ENCODE data around the gene EHD4.

The EHD4 gene

DNA sequence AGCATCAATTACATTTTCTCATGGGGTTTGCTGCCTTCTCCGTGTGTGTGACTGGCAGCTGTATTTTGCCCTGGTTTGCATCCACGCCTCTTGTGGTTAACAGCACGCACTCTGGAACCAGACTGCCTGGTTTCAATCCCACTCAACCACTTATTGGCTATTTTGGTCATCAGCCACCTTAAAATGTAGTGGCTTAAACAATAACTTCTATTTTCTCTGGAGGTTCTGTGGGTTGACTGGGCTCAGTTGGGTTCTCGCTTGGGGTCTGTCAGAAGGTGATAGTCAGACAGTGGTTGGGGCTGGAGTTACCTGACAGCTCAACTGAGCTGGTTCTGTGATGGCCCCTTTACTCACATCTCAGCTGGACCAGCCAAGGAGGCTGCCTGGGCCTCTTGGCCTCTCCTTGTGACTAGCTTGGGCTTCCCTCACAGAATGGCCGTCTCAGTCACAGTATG, 36.8 kb downstream of the EHD4 start:
- Histone ChIP-seq H3K4me1 (ENCODE audit: control insufficient read depth, insufficient read depth, low read length) (peaks cover 4% of the 10 kb centered on the region; the same call in 1 of the 2 replicates), H3K36me3 (ENCODE audit: control insufficient read depth, insufficient read depth, low read length) (peaks cover 6% of the 10 kb centered on the region; the same call in 1 of the 2 replicates), H3K27ac (ENCODE audit: low read length) (no peak overlapping the region), H3K27me3 (ENCODE audit: control insufficient read depth, insufficient read depth, low read length) (no peaks in the 10 kb centered on the region), H3K9me3 (ENCODE audit: control insufficient read depth, insufficient read depth, low read length) (no peaks in the 10 kb centered on the region), H3K4me3 (ENCODE audit: low read length) (no peak overlapping the region)
- no CpG with 5 or more reads among the region's 5 CpGs for WGBS (ENCODE audit: insufficient coverage, insufficient read length)
- no peak for DNase-seq (ENCODE audit: low read depth, low spot score)

DNA sequence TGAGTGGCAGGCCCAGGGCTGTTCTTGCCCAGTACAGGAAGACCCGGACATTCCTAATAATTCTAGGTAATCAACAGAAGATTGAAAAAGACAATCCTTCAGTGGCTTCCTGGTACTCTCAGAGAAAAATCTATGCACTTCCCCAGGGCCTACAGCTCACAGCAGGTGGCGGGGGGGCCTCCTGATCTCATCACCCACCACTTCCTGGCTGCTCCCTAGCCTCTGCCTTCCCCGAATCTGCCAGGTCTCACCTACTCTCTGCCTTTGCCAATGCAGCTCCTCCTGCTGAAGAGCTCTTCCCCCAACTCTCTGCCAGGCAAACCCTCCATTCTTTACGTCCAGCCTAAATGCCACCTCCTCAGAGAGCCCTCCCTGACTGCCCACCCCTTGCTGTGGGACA, 37.5 kb downstream of the EHD4 start:
- no peaks in the 10 kb centered on the region for H3K27me3 ChIP-seq (ENCODE audit: control insufficient read depth, insufficient read depth, low read length)
- H3K9me3 ChIP-seq (ENCODE audit: control insufficient read depth, insufficient read depth, low read length), result no peaks in the 10 kb centered on the region
- H3K4me3 ChIP-seq (ENCODE audit: low read length), result no peak overlapping the region
- no CpG with 5 or more reads among the region's 4 CpGs for WGBS (ENCODE audit: insufficient coverage, insufficient read length)
- H3K27ac ChIP-seq (ENCODE audit: low read length), result no peak overlapping the region
- DNase-seq (ENCODE audit: low read depth, low spot score), result no peak
- peaks cover 4% of the 10 kb centered on the region; the same call in 1 of the 2 replicates for H3K4me1 ChIP-seq (ENCODE audit: control insufficient read depth, insufficient read depth, low read length)
- H3K36me3 ChIP-seq (ENCODE audit: control insufficient read depth, insufficient read depth, low read length), result no peaks in the 10 kb centered on the region

DNA sequence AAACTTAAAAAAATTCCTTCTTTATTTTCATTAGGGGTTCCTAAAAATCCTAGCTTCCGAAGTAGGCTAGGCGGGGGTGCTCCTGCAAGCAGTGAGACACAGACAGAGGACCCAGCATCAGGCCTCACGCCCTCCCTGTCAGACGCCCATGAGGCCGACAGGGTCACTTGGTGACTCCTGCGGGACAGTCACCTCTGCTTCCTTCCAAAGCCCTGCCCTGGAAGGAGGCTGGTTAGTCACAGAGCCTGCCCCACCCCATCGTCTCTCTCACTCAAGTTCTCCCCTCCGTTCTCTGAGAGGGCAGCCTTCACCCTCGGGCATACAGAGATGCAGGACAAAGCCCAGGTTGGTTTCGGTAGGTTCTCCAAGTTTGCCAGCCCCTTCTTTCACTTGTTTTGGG, 38.6 kb downstream of the EHD4 start:
- WGBS (ENCODE audit: insufficient coverage, insufficient read length), result no CpG with 5 or more reads among the region's 10 CpGs
- H3K4me3 ChIP-seq (ENCODE audit: low read length), result no peak overlapping the region
- H3K27ac ChIP-seq (ENCODE audit: low read length), result no peak overlapping the region
- H3K4me1 ChIP-seq (ENCODE audit: control insufficient read depth, insufficient read depth, low read length), result peaks cover 4% of the 10 kb centered on the region; the same call in 1 of the 2 replicates
- no peaks in the 10 kb centered on the region for H3K36me3 ChIP-seq (ENCODE audit: control insufficient read depth, insufficient read depth, low read length)
- DNase-seq (ENCODE audit: low read depth, low spot score), result no peak
- H3K9me3 ChIP-seq (ENCODE audit: control insufficient read depth, insufficient read depth, low read length), result no peaks in the 10 kb centered on the region
- H3K27me3 ChIP-seq (ENCODE audit: control insufficient read depth, insufficient read depth, low read length), result no peaks in the 10 kb centered on the region

GRCh38 chr15:41933326-41933725, 39.0 kb downstream of the EHD4 start:
- no CpG with 5 or more reads among the region's 7 CpGs for WGBS (ENCODE audit: insufficient coverage, insufficient read length)

DNA sequence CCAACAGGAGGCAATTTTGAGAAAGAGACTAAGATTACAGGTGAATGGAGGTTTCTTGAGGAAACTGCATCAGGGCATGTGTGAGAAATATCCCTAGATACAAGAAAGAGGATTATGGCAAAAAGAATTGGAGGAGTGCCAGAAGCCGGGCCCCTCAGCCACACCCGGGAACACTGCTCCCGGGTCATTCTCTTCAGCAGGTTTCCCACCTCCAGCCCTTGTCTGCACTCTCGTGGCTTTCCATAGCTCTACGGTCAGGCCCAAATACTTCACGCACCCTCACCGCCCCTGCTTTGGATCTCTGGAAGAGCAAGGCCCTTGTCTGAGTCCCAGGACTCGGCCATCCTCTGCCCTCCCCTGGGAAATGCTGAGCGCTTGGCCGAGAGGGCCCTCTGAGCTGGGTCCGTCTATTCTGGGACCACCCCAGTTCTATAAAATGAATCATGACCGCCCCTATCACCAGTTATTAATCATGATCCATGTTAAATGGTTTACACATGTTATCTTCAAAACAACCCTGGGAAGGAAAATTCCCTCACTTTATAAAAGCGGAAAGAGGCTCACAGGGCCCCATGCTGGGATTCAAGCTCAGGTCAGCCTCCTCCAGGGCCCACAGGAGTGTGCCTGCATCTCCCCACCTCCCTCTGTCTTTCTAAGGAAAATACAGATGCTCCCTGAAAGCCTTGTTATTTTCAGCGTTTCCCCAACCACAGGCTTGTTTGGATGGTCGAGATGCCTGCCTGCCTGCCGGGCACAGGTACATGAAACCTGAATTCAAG, 39.7 kb downstream of the EHD4 start:
- H3K4me3 ChIP-seq (ENCODE audit: low read length), result no peak overlapping the region
- H3K4me1 ChIP-seq (ENCODE audit: control insufficient read depth, insufficient read depth, low read length), result peaks cover 6% of the 10 kb centered on the region; the same call in 1 of the 2 replicates
- no peak overlapping the region for H3K27ac ChIP-seq (ENCODE audit: low read length)
- no peak for DNase-seq (ENCODE audit: low read depth, low spot score)
- whole genome bisulfite sequencing (ENCODE audit: insufficient coverage, insufficient read length), result no CpG with 5 or more reads among the region's 16 CpGs
- no peaks in the 10 kb centered on the region for H3K27me3 ChIP-seq (ENCODE audit: control insufficient read depth, insufficient read depth, low read length)
- no peaks in the 10 kb centered on the region for H3K9me3 ChIP-seq (ENCODE audit: control insufficient read depth, insufficient read depth, low read length)
- no peaks in the 10 kb centered on the region for H3K36me3 ChIP-seq (ENCODE audit: control insufficient read depth, insufficient read depth, low read length)

More at GRCh38 chr15:41933326-41933725, 39.0 kb downstream of the EHD4 start:
- H3K4me1 ChIP-seq (ENCODE audit: control insufficient read depth, insufficient read depth, low read length), result peaks cover 6% of the 10 kb centered on the region; the same call in 1 of the 2 replicates
- no peaks in the 10 kb centered on the region for H3K9me3 ChIP-seq (ENCODE audit: control insufficient read depth, insufficient read depth, low read length)
- H3K27ac ChIP-seq (ENCODE audit: low read length), result no peak overlapping the region
- no peak overlapping the region for H3K4me3 ChIP-seq (ENCODE audit: low read length)
- DNase-seq (ENCODE audit: low read depth, low spot score), result no peak
- no peaks in the 10 kb centered on the region for H3K36me3 ChIP-seq (ENCODE audit: control insufficient read depth, insufficient read depth, low read length)
- H3K27me3 ChIP-seq (ENCODE audit: control insufficient read depth, insufficient read depth, low read length), result no peaks in the 10 kb centered on the region

- Histone ChIP-seq H3K27me3 (ENCODE audit: control insufficient read depth, insufficient read depth, low read length) (no peaks in the 10 kb centered on the region), H3K9me3 (ENCODE audit: control insufficient read depth, insufficient read depth, low read length) (no peaks in the 10 kb centered on the region), H3K4me1 (ENCODE audit: control insufficient read depth, insufficient read depth, low read length) (peaks cover 6% of the 10 kb centered on the region; the same call in 1 of the 2 replicates), H3K27ac (ENCODE audit: low read length) (no peak overlapping the region), H3K4me3 (ENCODE audit: low read length) (no peak overlapping the region), H3K36me3 (ENCODE audit: control insufficient read depth, insufficient read depth, low read length) (no peaks in the 10 kb centered on the region)
- no CpG with 5 or more reads among the region's 9 CpGs for WGBS (ENCODE audit: insufficient coverage, insufficient read length)
- DNase-seq (ENCODE audit: low read depth, low spot score), result no peak
These were observed 40.3 kb downstream of the EHD4 start for GRCh38 chr15:41932101-41932500.

DNA sequence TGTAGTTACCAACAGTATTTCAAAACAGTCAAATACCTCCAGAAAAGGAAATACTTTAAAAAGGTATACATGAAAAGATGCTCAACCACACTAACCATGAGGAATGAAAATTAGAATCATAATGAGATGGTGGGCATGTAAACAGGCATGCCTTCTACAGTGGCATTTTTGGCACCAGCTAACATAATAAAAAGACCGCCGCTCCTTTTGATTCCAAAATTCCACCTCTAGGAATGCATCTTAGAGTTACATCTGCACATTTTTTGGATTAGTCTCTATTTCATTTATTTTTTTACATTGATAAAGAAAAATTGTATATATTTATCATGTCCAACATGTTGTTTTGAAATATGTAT, 41.5 kb downstream of the EHD4 start:
- Histone ChIP-seq H3K36me3 (ENCODE audit: control insufficient read depth, insufficient read depth, low read length) (0 out of 2 replicates have a peak, but pooled peaks cover 2% of the 10 kb centered on the region), H3K4me3 (ENCODE audit: low read length) (no peak overlapping the region), H3K9me3 (ENCODE audit: control insufficient read depth, insufficient read depth, low read length) (no peaks in the 10 kb centered on the region), H3K27ac (ENCODE audit: low read length) (no peak overlapping the region), H3K4me1 (ENCODE audit: control insufficient read depth, insufficient read depth, low read length) (peaks cover 6% of the 10 kb centered on the region; the same call in 1 of the 2 replicates), H3K27me3 (ENCODE audit: control insufficient read depth, insufficient read depth, low read length) (no peaks in the 10 kb centered on the region)
- no peak for DNase-seq (ENCODE audit: low read depth, low spot score)
- no CpG with 5 or more reads among the region's 2 CpGs for WGBS (ENCODE audit: insufficient coverage, insufficient read length)

DNA sequence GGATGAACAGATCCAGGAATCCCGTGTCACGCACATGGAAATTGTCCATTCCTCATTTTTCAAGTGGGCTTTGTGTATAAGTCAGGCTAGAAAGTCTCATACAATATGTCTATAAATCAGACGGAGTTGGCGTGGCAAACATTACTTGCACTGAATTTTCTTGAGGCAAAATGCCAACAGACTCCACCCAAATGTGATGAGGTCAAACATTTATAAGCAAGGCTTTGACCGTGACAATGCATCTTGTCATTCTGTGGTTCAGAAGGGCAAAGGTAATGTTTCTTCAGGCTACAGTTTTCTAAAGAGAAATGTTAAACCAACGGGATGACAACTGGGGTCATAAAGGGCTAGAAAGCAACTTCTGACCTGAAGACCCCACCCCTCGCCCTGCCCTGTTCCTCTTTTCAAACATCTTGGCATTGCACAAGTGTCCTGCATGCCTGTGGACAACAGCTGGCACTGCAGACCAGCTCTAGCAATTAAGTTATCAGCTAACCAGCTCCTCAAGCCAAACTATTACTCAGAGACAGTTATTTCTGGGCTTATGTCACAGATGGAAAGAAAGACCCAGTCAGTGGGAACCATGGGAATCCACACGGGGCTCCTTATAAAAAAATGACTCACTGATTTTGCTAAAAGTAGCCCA, 42.0 kb downstream of the EHD4 start:
- peaks cover 6% of the 10 kb centered on the region; the same call in 1 of the 2 replicates for H3K4me1 ChIP-seq (ENCODE audit: control insufficient read depth, insufficient read depth, low read length)
- 0 out of 2 replicates have a peak, but pooled peaks cover 2% of the 10 kb centered on the region for H3K36me3 ChIP-seq (ENCODE audit: control insufficient read depth, insufficient read depth, low read length)
- no peaks in the 10 kb centered on the region for H3K9me3 ChIP-seq (ENCODE audit: control insufficient read depth, insufficient read depth, low read length)
- H3K27ac ChIP-seq (ENCODE audit: low read length), result no peak overlapping the region
- H3K4me3 ChIP-seq (ENCODE audit: low read length), result no peak overlapping the region
- DNase-seq (ENCODE audit: low read depth, low spot score), result no peak
- WGBS (ENCODE audit: insufficient coverage, insufficient read length), result no CpG with 5 or more reads among the region's 8 CpGs
- H3K27me3 ChIP-seq (ENCODE audit: control insufficient read depth, insufficient read depth, low read length), result no peaks in the 10 kb centered on the region

- 0 out of 2 replicates have a peak, but pooled peaks cover 2% of the 10 kb centered on the region for H3K36me3 ChIP-seq (ENCODE audit: control insufficient read depth, insufficient read depth, low read length)
- no peaks in the 10 kb centered on the region for H3K27me3 ChIP-seq (ENCODE audit: control insufficient read depth, insufficient read depth, low read length)
- H3K9me3 ChIP-seq (ENCODE audit: control insufficient read depth, insufficient read depth, low read length), result no peaks in the 10 kb centered on the region
- DNase-seq (ENCODE audit: low read depth, low spot score), result no peak
- H3K4me1 ChIP-seq (ENCODE audit: control insufficient read depth, insufficient read depth, low read length), result peaks cover 3% of the 10 kb centered on the region; the same call in 1 of the 2 replicates
- no CpG with 5 or more reads among the region's 16 CpGs for WGBS (ENCODE audit: insufficient coverage, insufficient read length)
- no peak overlapping the region for H3K27ac ChIP-seq (ENCODE audit: low read length)
- no peak overlapping the region for H3K4me3 ChIP-seq (ENCODE audit: low read length)
These were observed 43.4 kb downstream of the EHD4 start for GRCh38 chr15:41928637-41929620.

DNA sequence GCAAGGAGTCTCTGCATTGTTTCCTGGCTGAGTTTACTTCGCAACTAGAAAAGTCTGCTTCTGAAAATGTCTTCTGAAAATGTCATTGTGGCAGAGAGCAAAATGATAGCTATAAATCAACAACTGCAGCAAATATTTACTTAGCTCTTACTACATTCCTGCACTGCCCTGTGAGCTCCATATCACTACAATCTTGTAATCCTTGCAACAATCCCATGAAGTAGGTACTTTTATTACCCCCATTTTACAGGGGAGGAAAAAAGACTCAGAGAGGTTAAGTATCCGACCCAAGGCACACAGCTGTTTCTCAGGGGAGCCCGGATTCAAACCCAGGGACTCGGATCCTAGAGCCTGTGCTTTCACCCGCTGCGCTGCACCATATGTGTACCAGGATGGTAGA, 44.3 kb downstream of the EHD4 start:
- Histone ChIP-seq H3K4me1 (ENCODE audit: control insufficient read depth, insufficient read depth, low read length) (peaks cover 2% of the 10 kb centered on the region; the same call in 1 of the 2 replicates), H3K36me3 (ENCODE audit: control insufficient read depth, insufficient read depth, low read length) (0 out of 2 replicates have a peak, but pooled peaks cover 2% of the 10 kb centered on the region), H3K9me3 (ENCODE audit: control insufficient read depth, insufficient read depth, low read length) (no peaks in the 10 kb centered on the region), H3K4me3 (ENCODE audit: low read length) (no peak overlapping the region), H3K27ac (ENCODE audit: low read length) (no peak overlapping the region), H3K27me3 (ENCODE audit: control insufficient read depth, insufficient read depth, low read length) (no peaks in the 10 kb centered on the region)
- no peak for DNase-seq (ENCODE audit: low read depth, low spot score)
- WGBS (ENCODE audit: insufficient coverage, insufficient read length), result no CpG with 5 or more reads among the region's 6 CpGs
